ENCODE measurements around the gene ZNF780A.

The ZNF780A gene

GRCh38 chr19:40104754-40105153 is 14.0 kb upstream of the ZNF780A start:
- TF ChIP-seq, protein P1, sequence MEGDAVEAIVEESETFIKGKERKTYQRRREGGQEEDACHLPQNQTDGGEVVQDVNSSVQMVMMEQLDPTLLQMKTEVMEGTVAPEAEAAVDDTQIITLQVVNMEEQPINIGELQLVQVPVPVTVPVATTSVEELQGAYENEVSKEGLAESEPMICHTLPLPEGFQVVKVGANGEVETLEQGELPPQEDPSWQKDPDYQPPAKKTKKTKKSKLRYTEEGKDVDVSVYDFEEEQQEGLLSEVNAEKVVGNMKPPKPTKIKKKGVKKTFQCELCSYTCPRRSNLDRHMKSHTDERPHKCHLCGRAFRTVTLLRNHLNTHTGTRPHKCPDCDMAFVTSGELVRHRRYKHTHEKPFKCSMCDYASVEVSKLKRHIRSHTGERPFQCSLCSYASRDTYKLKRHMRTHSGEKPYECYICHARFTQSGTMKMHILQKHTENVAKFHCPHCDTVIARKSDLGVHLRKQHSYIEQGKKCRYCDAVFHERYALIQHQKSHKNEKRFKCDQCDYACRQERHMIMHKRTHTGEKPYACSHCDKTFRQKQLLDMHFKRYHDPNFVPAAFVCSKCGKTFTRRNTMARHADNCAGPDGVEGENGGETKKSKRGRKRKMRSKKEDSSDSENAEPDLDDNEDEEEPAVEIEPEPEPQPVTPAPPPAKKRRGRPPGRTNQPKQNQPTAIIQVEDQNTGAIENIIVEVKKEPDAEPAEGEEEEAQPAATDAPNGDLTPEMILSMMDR (IDR thresholded peaks at IDR 0.05; ENCODE audit: extremely low read depth, insufficient read depth, missing control alignments) = no peak
- in situ Hi-C loops (cut with MboI; ENCODE audit: low pct_unique_long_range_greater_than_20kb, low sequenced_read_pairs, unreplicated experiment) = no loop called here
- DNase-seq (ENCODE audit: low spot score) = no peak

DNA sequence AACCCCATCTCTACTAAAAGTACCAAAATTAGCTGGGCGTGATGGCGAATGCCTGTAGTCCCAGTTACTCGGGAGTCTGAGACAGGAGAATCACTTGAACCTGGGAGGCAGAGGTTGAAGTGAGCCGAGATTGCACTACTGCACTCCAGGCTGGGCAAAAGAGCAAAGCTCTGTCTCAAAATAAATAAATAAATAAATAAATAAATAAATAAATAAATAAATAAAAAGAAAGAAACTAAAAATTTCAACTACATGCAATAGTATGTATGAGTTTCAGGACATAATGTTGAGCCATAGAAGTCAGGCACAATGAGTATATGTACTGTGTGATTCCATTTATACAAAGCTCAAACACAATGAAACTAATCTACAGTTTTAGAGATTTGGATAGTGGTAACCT is 12.9 kb upstream of the ZNF780A start:
- TF ChIP-seq, protein P1 (IDR thresholded peaks at IDR 0.05; ENCODE audit: extremely low read depth, insufficient read depth, missing control alignments) = no peak
- in situ Hi-C loops (cut with MboI; ENCODE audit: low pct_unique_long_range_greater_than_20kb, low sequenced_read_pairs, unreplicated experiment) = no loop called here
- no peak for DNase-seq (ENCODE audit: low spot score)

GRCh38 chr19:40101813-40102212 is 11.1 kb upstream of the ZNF780A start:
- in situ Hi-C loops (cut with MboI; ENCODE audit: low pct_unique_long_range_greater_than_20kb, low sequenced_read_pairs, unreplicated experiment) = no loop called here
- no peak for DNase-seq (ENCODE audit: low spot score)
- TF ChIP-seq, protein P1 (IDR thresholded peaks at IDR 0.05; ENCODE audit: extremely low read depth, insufficient read depth, missing control alignments) = no peak

GRCh38 chr19:40093416-40093815 is 2.7 kb upstream of the ZNF780A start:
- TF ChIP-seq, protein P1 (IDR thresholded peaks at IDR 0.05; ENCODE audit: extremely low read depth, insufficient read depth, missing control alignments) = no peak
- no peak for DNase-seq (ENCODE audit: low spot score)
- in situ Hi-C loops (cut with MboI; ENCODE audit: low pct_unique_long_range_greater_than_20kb, low sequenced_read_pairs, unreplicated experiment) = no loop called here

- in situ Hi-C loops (cut with MboI; ENCODE audit: low pct_unique_long_range_greater_than_20kb, low sequenced_read_pairs, unreplicated experiment) = no loop called here
- TF ChIP-seq, protein P1 (IDR thresholded peaks at IDR 0.05; ENCODE audit: extremely low read depth, insufficient read depth, missing control alignments) = no peak
These were observed 724 bp upstream of the ZNF780A start for GRCh38 chr19:40091205-40092129.

GRCh38 chr19:40089462-40089861 is 1.3 kb downstream of the ZNF780A start:
- TF ChIP-seq, protein P1 (IDR thresholded peaks at IDR 0.05; ENCODE audit: extremely low read depth, insufficient read depth, missing control alignments) = no peak
- in situ Hi-C loops (cut with MboI; ENCODE audit: low pct_unique_long_range_greater_than_20kb, low sequenced_read_pairs, unreplicated experiment) = no loop called here
- no peak for DNase-seq (ENCODE audit: low spot score)

More at GRCh38 chr19:40091205-40092129, 724 bp upstream of the ZNF780A start:
- DNase-seq (ENCODE audit: low spot score) = no peak

Measured in GM13977 (cell line).